Hematopoietic multipotent progenitor cell (in vitro differentiated cells): ENCODE data around the gene CREB5. TPM values are rescaled to one million over a fixed set of nuclear protein-coding genes. Genes with fewer than 3 reads are reported as not detected.
A peak's percentile ranks its signal among the peaks of the same experiment; 100 is the strongest.
"Not testable (repeated sequence)": the region's sequence is repeated elsewhere in the genome, so short reads cannot be mapped to it uniquely, and the experiment has no call there.

ENCODE experiments used
- DNase-seq, 3 donors: peaks; one replicate each; pipeline ENCODE4 v3.0.0-alpha.2; 2011 to 2015; ENCODE audit warnings: low read depth in 2 of 3, low spot score in 2 of 3
- total RNA-seq: library from RNA; depleted of rRNA; stranded (reverse); fragments of >200 nt; gene quantifications from one replicate; pipeline ENCODE4 v1.2.3, GENCODE V29; 2012

The CREB5 gene, protein sequence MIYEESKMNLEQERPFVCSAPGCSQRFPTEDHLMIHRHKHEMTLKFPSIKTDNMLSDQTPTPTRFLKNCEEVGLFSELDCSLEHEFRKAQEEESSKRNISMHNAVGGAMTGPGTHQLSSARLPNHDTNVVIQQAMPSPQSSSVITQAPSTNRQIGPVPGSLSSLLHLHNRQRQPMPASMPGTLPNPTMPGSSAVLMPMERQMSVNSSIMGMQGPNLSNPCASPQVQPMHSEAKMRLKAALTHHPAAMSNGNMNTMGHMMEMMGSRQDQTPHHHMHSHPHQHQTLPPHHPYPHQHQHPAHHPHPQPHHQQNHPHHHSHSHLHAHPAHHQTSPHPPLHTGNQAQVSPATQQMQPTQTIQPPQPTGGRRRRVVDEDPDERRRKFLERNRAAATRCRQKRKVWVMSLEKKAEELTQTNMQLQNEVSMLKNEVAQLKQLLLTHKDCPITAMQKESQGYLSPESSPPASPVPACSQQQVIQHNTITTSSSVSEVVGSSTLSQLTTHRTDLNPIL
- total RNA-seq = 20.7 TPM

DNA sequence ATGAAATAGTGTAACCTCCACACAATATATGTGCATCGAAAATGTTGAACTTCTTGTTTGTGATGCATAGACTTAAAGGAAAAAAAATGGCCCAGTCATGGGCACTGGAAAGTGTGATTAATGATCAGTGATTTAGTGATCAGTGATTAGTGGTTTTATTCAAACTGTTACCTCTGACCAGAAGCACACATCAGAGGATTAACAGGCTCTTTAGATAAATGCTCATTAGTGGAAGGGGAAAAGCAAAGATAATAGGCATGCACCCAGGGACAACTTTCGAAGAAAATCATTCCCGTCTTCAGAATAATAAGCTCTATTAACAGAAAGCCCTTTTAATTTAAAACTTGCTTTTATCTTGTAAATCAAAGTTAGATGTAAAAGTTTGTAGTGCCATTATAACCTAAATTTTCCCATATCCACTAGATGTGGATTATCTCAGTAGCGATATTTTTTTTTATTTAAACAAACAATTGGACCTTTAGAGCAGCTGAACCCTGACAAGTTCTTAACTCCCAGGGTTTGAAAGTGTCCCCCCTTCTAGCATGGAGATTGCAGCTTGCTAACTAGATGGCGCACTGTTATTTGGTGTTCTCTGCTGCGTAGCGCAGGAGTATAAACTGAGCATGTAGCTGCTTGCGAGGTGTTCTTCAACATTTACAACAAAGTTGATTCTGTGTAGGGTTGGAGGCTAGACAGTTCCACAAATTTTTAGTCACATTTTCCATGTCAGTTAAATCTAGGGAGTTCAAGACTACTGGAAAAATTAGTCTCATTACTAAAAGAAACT lies at the start of gene CREB5:
CREB5 (plus strand) TSS at position 643 of the 787 bp plus-strand sequence. CDS start 397 bp downstream, outside the sequence.
- DNase-seq = peak in 1 of 3 donors; percentile 40

DNA sequence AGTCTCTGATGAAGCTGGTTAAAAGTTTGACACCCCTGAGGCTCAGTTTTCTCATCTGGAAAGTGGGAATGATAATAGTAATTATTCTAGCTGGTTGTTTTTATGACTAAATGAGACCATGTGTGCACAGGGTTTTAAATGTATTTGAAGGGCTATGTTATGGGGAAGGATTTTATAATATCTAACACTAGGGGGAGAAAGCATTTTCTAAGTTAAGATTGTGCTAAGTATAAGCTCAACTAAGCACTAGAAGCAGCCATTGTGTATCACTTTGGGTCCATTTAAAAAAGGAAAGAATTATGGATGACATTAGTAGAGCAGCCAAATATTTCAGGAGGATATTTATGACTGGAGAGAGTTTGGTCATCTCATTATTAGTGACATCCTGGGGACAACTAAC lies 49.5 kb upstream of the CREB5 start:
- DNase-seq = no peak

DNA sequence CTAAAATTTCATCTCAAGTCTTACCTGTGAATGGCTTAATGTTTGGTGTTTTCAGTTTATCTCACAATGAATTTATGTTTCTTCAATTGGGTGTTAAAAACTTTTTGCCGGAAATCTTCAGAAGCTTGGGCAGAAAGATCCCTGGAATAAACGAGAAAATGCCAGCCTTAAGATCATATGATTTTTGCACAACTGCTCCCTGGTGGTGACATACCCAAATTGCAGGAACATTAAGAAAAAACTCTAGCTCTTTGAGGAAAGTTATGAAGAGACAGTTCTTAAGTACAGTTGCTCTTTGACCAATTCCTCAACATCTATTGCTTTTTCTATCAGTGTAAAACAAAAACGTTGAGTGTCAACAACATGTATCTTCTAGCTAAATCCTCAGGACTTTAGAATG lies 48.2 kb upstream of the CREB5 start:
- no peak for DNase-seq

DNA sequence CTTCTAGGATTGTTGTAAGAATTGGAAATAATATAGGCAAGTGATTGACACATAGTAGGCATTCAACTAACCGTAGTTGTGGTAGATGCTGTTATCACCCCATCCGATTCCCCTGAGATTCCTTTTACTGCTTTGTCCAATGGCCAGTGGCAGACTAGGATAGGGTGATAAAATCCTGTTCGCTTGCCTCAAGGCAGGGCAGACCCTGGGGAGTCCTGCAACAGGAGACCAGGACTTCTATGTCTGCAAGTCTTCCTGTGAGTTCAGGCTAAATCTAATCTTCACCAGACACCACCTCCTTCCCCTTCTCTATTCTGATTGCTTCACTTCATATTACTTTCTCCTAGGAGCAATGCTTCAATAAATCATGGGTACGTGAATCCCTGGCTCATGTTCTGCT lies 42.8 kb upstream of the CREB5 start:
- no peak for DNase-seq

DNA sequence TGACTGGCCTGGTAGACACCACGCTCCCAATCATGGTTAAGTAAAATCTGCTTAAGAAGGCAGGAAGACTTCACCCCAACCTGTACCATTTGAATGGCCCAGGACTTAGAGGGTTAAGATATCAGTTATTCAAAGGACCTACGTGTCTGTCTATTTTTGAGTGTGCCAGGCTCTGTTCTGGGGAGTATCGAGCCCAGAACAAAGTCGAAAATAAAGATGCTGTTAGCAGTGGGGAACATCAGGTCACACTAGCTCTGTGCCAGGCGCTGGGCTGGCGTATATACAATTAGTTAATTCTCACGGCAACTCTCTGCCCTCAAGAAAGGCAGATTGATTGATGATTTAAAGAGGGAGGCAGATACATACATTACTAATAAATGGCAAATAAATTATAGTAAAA lies 40.5 kb upstream of the CREB5 start:
- no peak for DNase-seq

DNA sequence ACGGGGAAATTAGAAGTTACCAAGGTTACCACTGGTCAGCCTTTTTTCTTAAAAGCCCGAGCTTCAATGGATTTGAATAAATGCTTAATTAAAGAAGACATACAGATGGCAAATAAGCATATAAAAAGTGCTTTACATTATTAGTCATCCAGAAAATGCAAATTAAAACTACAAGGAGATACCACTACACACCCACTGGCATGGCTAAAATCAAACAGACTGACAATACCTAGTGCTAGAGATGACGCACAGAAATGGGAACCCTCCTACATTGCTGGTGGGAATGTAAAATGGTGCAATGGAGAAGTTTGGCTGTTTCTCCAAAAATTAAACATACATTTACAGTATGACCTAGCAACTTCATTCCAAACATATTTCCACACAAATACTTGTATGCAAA lies 38.3 kb upstream of the CREB5 start:
- DNase-seq = no peak

DNA sequence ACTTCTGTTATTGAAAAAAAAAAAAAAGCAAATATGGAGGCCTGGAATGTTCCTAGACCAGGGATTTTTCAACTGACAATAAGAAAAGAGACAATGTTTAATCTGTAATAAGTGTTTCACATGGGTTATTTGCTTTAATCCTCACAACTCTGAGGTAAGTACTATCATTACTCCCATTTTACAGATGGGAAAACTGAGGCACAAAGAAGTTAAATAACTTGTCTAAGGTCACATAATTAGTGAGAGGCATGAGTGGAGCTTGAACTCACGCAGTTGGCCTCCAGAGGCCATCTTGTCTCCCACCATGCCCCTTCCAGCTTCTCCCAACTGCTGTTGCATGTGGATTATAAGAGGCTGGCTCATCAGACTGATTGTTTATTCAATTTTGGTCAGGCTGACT lies 36.6 kb upstream of the CREB5 start:
- DNase-seq = no peak

DNA sequence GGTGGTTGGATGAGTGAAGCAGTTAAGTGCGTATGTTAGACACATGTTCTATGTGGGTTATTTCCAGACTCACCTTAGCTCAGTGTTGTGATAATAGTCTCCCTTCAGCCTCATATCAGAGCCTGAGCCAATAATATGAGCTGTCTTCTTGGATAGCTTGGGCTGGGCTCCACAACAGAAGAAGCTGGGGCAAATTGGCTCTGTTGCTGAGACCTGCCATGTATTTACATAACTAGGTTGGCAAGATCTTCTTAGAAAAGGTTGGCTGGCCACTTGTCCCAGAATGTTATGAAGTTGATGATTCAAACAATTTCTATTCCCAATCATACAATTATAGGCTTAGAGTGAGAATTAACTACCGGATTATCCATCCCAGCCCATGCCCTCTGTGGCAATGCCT lies 35.7 kb upstream of the CREB5 start:
- no peak for DNase-seq

DNA sequence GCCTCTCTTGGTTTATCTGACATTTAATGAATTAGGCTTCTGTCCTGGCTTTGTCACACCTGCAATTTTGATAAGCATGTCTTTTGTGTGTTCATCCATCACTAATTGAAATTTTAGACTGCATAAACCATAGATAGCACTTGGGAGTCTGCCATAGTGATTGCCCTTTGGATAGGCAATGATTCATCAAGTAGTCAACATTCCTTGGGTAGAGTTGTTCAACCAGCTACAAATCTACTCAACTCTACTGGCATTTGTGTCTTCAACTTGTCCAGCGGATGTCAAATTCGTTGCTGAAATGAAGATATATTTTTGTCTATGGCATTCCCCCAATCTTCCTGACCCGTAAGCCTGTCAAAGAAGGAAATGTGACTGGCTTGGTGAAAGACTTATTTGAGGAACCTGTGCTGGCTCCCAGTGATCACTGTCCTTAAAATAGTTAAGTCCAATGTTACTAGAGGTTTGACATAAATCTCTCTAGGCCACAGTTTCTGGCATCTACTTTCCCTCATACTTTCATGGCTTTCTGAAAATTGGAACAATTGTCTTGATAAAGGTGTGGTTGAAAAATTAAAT lies 33.7 kb upstream of the CREB5 start:
- DNase-seq = no peak

DNA sequence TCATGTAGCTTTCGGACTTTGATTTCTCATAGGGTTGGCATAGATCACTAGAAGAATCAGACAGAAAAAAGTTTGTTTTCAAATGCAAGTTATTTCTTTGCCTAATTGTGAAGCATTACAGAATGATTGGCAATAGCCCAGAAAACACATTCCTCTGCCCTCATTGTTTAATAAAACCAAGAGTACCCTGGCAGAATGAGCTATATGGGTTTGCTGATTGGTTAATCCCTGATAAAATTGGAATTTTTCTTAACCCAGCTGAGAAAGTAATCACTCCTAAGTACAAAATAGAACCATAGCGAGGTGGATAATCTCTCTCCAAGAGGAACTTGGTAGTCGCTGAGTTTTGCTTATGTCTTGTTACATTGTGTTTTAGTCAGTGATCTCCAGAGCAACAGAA lies 30.9 kb upstream of the CREB5 start:
- no peak for DNase-seq

DNA sequence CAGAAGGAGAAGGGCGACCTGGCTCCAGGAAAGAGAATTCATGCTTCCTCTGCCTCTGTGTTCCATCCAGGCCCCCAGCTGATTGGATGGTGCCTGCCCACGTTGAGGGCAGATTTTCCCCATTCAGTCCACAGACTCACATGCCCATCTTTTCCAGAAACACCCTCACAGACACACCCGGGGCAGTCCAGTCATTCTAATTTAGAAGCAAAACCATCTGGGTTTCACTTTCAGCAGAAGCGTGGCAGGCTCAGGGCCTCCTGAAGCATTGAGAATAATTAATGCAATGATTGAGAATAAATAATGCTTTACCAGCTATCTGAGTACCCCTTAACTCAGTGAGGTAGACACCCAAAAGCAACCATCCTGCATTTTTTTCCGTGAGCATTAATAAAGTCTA lies 30.2 kb upstream of the CREB5 start:
- no peak for DNase-seq

DNA sequence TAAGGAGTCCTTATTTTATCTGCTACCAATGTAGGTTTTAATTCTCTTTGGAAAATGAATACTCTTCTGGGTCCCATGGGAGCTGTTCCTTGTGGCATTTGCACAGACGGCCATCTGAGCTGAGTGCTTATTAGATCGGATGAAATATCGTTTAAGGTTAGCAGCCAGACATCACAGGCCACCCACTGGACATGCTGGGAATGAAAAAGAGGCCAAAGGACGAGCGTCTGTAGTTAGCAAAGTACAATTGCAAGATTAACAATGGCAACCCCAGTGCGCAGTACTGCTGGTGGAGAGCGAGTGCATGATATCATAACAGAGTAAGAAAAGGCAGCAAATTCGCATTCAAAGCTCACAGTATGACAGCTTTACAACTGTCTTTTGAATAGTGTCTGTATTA lies 28.3 kb upstream of the CREB5 start:
- DNase-seq = no peak

DNA sequence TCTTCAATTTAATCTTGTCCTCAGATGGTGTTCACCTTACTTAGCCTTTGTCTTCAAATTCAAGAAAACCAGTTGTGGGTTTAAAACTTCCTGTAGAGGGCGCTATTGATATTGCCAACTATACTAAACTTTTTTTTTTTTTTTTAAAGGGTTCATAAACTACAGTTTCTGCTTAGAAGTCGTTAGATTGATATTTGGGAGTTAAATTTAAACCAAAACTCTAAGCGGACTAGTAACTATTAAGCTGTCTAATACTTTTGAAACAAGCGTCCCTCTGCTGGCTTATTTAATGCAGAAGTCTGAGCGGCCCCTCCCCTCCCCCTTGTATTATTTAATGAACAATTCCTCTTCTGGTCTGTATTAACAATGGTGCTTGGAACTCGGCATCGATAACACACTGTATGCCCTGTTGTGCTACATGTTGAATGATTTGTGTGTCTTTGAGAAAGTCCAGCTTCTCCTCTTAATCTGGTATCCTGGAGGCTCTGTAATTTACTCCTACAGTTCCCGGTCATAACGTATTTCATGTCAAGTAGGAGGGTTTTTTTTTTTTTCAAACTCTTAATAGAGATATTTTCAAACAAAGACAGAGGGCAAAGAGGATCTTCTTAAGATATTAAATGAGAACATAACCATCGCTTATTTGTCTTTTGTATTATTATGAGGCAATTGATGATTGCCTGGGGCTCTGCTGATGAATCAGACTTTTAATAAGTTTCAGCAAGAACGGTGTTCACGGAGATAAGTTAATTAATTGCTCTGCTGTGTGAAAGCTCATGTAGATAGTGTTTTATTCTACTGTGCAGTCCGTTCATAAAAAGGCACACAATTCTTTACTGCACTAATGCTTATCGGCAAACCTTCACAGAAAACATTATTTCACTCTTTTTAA lies 22.6 kb upstream of the CREB5 start:
- peak; percentile 3 to 78 (median 56) for DNase-seq

DNA sequence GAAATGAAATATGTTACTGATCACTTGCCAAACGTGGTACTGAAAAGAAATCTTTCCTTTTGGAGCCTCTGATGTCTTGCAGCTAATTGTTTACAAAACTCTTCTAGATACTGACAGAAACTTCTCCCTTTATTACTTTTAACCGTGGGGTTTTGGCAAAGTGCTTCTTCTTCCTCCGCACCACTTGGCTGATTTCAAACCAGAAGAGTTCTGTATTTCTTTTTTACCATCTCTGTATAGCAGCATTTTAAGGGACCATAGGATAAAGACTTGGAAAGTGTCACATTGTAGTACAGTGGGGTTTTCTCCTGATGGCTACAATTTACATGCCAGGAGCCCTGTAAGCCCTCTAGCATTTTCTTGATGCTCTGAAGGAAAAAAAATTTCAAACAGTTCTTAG lies 21.9 kb upstream of the CREB5 start:
- DNase-seq = no peak

DNA sequence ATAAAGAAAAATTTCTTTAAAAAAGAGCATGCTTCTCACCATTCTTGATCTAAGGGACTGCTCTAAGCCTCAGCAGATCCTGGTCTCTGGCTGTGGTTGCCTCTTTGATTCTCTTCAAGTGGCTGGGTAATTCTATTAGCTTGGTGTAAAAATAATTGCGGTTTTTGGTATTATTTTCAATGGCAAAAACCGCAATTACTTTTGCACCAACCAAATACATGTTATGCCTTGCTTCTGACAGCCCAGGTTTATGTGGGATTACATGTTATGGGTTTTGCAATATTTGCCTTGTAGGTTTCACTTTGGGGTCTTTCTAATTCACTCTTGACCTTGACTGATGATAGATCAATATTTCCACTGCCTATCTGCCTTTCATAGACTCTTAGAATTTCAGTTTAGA lies 20.0 kb upstream of the CREB5 start:
- DNase-seq = no peak

DNA sequence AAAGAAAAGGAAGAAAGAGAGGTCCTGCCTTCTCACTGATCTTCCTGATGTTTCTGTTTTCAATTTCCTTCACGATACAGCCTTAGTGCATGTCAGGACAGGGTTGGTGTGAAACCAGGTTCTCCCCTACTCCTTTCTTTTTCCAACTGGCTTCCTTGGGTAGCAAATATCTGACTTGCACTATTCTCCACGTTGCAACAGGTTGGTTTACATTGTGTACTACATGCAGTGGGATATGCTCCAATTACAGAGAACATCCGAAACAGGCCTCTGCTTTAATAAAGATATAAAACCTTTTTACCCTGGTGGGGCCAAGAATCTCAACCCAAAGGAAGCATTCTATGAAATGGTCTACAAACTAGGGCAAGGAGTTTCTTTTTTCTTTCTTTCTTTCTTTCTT lies 16.9 kb upstream of the CREB5 start:
- DNase-seq = no peak

DNA sequence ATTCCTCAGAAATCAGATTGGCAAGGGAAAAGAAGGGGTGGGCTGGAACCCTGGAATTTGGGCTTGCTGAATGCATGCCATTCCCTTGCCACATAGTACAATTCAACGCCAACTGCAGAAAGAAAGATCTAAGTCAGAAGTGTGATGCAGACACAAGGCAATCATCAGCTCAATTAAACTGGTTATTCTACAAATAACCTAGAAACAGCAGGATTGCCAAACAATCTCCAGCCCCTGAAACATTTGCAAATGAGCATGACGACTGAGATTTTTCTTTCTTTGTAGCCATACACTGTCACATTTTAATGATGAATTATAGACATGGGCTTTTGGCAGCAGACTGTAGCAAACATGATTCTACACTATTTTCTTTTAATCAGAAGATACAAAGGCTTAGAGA lies 16.5 kb upstream of the CREB5 start:
- no peak for DNase-seq

DNA sequence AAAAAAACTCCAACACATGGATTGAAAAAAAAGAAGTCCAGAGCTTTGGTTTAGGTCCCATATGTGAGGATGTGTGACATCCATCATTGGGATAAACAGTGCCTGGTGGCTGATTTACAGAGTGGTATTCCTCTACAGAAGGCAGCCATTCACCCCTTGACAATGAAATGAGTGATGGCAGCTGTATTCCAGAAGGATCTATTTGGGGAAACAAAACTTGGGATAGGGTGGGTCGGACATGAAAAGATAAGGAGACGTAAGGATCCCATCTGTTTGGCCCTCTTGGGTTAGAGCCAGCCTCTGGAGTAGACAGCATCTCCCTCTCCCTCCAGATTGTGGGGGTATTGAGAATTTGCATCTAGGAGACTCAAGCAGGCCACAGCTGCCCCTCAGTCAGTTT lies 15.2 kb upstream of the CREB5 start:
- no peak for DNase-seq

DNA sequence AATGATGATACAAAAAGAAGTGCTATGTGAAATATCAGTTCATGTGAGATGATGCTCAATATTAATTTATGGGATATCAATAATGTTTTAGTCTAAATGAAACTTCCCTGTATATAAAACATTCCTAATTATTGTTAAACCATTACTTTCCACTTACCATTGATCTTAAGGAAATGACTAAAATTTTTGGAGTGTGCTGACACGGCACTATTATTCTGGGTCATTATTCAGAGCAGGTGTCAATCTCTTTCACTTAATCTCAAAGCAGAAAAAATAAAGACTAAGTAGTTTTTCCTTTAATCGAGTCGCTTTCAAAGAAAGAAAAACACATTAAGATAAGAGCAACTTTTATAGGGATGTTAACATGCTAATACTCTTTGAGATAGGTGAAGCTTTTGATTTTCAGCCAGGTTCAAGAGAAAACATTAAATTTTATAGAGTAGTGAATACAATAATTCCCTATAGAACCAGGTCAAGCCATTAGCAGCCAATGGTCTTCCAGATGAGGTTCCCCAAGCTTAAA lies 11.4 kb upstream of the CREB5 start:
- DNase-seq = no peak

DNA sequence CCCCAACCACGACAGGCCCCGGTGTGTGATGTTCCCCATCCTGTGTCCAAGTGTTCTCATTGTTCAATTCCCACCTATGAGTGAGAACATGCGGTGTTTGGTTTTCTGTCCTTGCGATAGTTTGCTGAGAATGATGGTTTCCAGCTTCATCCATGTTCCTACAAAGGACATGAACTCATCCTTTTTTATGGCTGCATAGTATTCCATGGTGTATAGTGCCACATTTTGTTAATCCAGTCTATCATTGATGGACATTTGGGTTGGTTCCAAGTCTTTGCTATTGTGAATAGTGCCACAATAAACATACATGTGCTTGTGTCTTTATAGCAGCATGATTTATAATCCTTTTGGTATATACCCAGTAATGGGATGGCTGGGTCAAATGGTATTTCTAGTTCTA lies 10.8 kb upstream of the CREB5 start:
- not testable (repeated sequence) for DNase-seq
